Amniotic stem cell (primary cell): ENCODE measurements around the gene PCED1A.

ENCODE experiments used
- DNase-seq: peaks from one replicate; lab custom pipeline; 2025; lab: John Stamatoyannopoulos, UW

The PCED1A gene

GRCh38 chr20:2840138-2840966 is at the start of gene PCED1A, which contains the start of gene VPS16:
PCED1A (minus strand) TSS chr20:2840655; CDS start chr20:2839912, 743 bp downstream.
VPS16 (plus strand) TSS chr20:2840745; CDS start chr20:2840775, 30 bp downstream.
- DNase-seq = peak; percentile 38

- DNase-seq = no peak
Measured at GRCh38 chr20:2889797-2890196, 49.3 kb upstream of the PCED1A start.

- no peak for DNase-seq
Measured at GRCh38 chr20:2889209-2889608, 48.8 kb upstream of the PCED1A start.

- DNase-seq = no peak
Measured at GRCh38 chr20:2888224-2888955, 47.9 kb upstream of the PCED1A start.

- no peak for DNase-seq
Measured at GRCh38 chr20:2887715-2888114, 47.3 kb upstream of the PCED1A start.

- no peak for DNase-seq
Measured at GRCh38 chr20:2883726-2884637, 43.5 kb upstream of the PCED1A start.

GRCh38 chr20:2880650-2881049 is 40.2 kb upstream of the PCED1A start:
- no peak for DNase-seq

- DNase-seq = peak; percentile 45
Measured at GRCh38 chr20:2879146-2879545, 38.7 kb upstream of the PCED1A start.

GRCh38 chr20:2878515-2878914 is 38.1 kb upstream of the PCED1A start:
- DNase-seq = no peak

- no peak for DNase-seq
Measured at GRCh38 chr20:2875690-2876203, 35.3 kb upstream of the PCED1A start.

- DNase-seq = no peak
Measured at GRCh38 chr20:2874456-2874855, 34.0 kb upstream of the PCED1A start.

- DNase-seq = peak; percentile 43
Measured at GRCh38 chr20:2873747-2874041, 33.2 kb upstream of the PCED1A start.

GRCh38 chr20:2873010-2873746 is 32.7 kb upstream of the PCED1A start, which contains the start of gene PTPRA:
PTPRA (plus strand) TSS chr20:2873481; CDS start chr20:2964278, 90,797 bp downstream.
- DNase-seq = peak; percentile 75

GRCh38 chr20:2872459-2873009 is 32.1 kb upstream of the PCED1A start:
- DNase-seq = no peak

GRCh38 chr20:2871661-2872458 is 31.4 kb upstream of the PCED1A start:
- DNase-seq = no peak

- no peak for DNase-seq
Measured at GRCh38 chr20:2871111-2871465, 30.6 kb upstream of the PCED1A start.

GRCh38 chr20:2869381-2869780 is 28.9 kb upstream of the PCED1A start:
- no peak for DNase-seq

GRCh38 chr20:2867081-2867864 is 26.8 kb upstream of the PCED1A start:
- no peak for DNase-seq

GRCh38 chr20:2866236-2866635 is 25.8 kb upstream of the PCED1A start:
- DNase-seq = no peak
